K562 (cell line): ENCODE data around the gene PRSS8. TPM values are rescaled to one million over a fixed set of nuclear protein-coding genes. Genes with fewer than 3 reads are reported as not detected.

Source experiments
- AFF4 ChIP-seq: sonication (generic); formaldehyde crosslinking; IDR thresholded peaks from 2 replicates; pipeline ENCODE4 v1.8.0; 2023; ENCODE audit warnings: mild to moderate bottlenecking, missing genetic modification reagents
- DPF2 ChIP-seq: fragments of 450-650 bp; IDR thresholded peaks from 2 replicates; pipeline ENCODE4 v1.6.1; 2016
- EHMT2 ChIP-seq: fragments of 450-650 bp; IDR thresholded peaks from 2 replicates; pipeline ENCODE4 v1.6.1; 2018; ENCODE audit warnings: antibody characterized with exemption
- FOXP1 ChIP-seq: sonication (generic); formaldehyde crosslinking; IDR thresholded peaks from 2 replicates; pipeline ENCODE4 v1.8.0; 2022; ENCODE audit warnings: mild to moderate bottlenecking, missing genetic modification reagents
- GTF2A2 ChIP-seq: IDR thresholded peaks from 2 replicates; pipeline ENCODE4 v1.6.1; 2016; ENCODE audit warnings: mild to moderate bottlenecking, missing genetic modification characterization, missing compliant biosample characterization
- HEY1 ChIP-seq: fragments of 250-450 bp; sonication (Bioruptor Pico); IDR thresholded peaks from 2 replicates; pipeline ENCODE4 v1.5.0; 2020; ENCODE audit warnings: mild to moderate bottlenecking, moderate library complexity, borderline replicate concordance
- ID3 ChIP-seq, 2 experiments: fragments of 250-450 bp in 1 of 2; fragments of 450-650 bp in 1 of 2; sonication (Bioruptor Pico) in 1 of 2; IDR thresholded peaks; 2 replicates each; pipeline versions ENCODE4 v1.6.1 to v1.8.0; 2016 to 2021; ENCODE audit warnings: mild to moderate bottlenecking in 2 of 2, moderate library complexity in 2 of 2, missing compliant biosample characterization in 1 of 2, missing genetic modification characterization in 1 of 2
- PML ChIP-seq: IDR thresholded peaks from 2 replicates; pipeline ENCODE4 v1.6.1; 2012; ENCODE audit warnings: low read length, inconsistent platforms
- RHOXF2B ChIP-seq: fragments of 250-450 bp; sonication (Bioruptor Pico); conservative IDR thresholded peaks from 2 replicates; pipeline ENCODE4 v1.5.1; 2021
- TRIM25 ChIP-seq: fragments of 450-650 bp; IDR thresholded peaks from 2 replicates; pipeline ENCODE4 v1.7.0; 2016; ENCODE audit warnings: borderline replicate concordance
- TRIM28 ChIP-seq: fragments of 450-650 bp; IDR thresholded peaks from 2 replicates; pipeline ENCODE4 v1.6.1; 2017
- USF2 ChIP-seq: sonication (generic); formaldehyde crosslinking; IDR thresholded peaks from 2 replicates; pipeline ENCODE4 v1.5.0; 2020; ENCODE audit warnings: missing genetic modification reagents
- ZBTB34 ChIP-seq: fragments of 250-450 bp; sonication (Bioruptor Pico); IDR thresholded peaks from 2 replicates; pipeline ENCODE4 v1.8.0; 2021; ENCODE audit warnings: mild to moderate bottlenecking, moderate library complexity
- ZNF280A ChIP-seq: fragments of 450-650 bp; IDR thresholded peaks from 2 replicates; pipeline ENCODE4 v1.6.1; 2018; ENCODE audit warnings: mild to moderate bottlenecking, low read depth; ENCODE audit not compliant: partially characterized antibody
- ZNF586 ChIP-seq: fragments of 450-650 bp; formaldehyde crosslinking; conservative IDR thresholded peaks from 2 replicates; pipeline ENCODE4 v1.4.0; 2020; ENCODE audit warnings: mild to moderate bottlenecking, moderate library complexity
- ZNF589 ChIP-seq: fragments of 200-800 bp; sonication (Bioruptor generic); IDR thresholded peaks from 2 replicates; pipeline ENCODE4 v1.6.1; 2016; ENCODE audit warnings: low read depth, missing genetic modification characterization, missing compliant biosample characterization
- ZNF75A ChIP-seq: fragments of 450-650 bp; formaldehyde crosslinking; IDR thresholded peaks from 2 replicates; pipeline ENCODE4 v1.4.0; 2020; ENCODE audit warnings: mild to moderate bottlenecking
- polyA plus RNA-seq, 8 experiments: library from polyadenylated mRNA; depleted of rRNA in 4 of 8; stranded (reverse) in 5 of 8; unstranded in 3 of 8; fragments of >200 nt; fragmentation: Nextera tagmentation in 2 of 8; fragmentation: Illumina TruSeq in 1 of 8; extraction: Ambion mirVana in 2 of 8; extraction: Trizol in 1 of 8; gene quantifications; 2 replicates each; pipeline versions ENCODE4 v1.2.1 to v1.2.3, GENCODE V29; 2011 to 2014; ENCODE audit warnings: inconsistent platforms in 1 of 8, missing spikeins in 1 of 8
- total RNA-seq, 7 experiments: library from RNA; depleted of rRNA in 6 of 7; stranded (reverse); fragments of >200 nt in 6 of 7; fragmentation: Illumina TruSeq in 2 of 7; extraction: Trizol in 2 of 7; gene quantifications; 2 replicates each; pipeline versions ENCODE4 v1.2.1 to v1.2.3, GENCODE V29; 2011 to 2021; ENCODE audit warnings: low replicate concordance in 1 of 7

The PRSS8 gene
- total and polyA plus RNA-seq, 9 of the 15 experiments (the other 6 are each of a cell fraction or from before 2014, with no cell fraction given) = 0.25 to 3.9 (median 1.3) TPM; not detected in 1

GRCh38 chr16:31128711-31129567 is 6.6 kb downstream of the PRSS8 start (continued):
- TF ChIP-seq AFF4 (CRISPR knock-in tag) (0 out of 2 replicates have a peak, but pooled peaks have one; percentile 39), USF2 (no peak), TRIM28 (no peak), ZNF589 (CRISPR knock-in tag) (peak; percentile 13; the same call in 1 of the 2 replicates), ZNF586 (no peak), EHMT2 (no peak), ZNF75A (no peak), TRIM25 (no peak), GTF2A2 (tag) (no peak), FOXP1 (no peak), ZBTB34 (CRISPR knock-in tag) (no peak), RHOXF2B (CRISPR knock-in tag) (no peak), DPF2 (0 out of 2 replicates have a peak, but pooled peaks have one; percentile 51), PML (no peak), ID3 (CRISPR knock-in tag; IDR thresholded peaks at IDR 0.05) (no peak), ID3 (tag; IDR thresholded peaks at IDR 0.05) (peak; percentile 88; the same call in 1 of the 2 replicates), ZNF280A (no peak), HEY1 (CRISPR knock-in tag) (no peak)
